NCI-H1436 treated with DMSO at 0.1 percent for 48 hours (cell line): ENCODE measurements around the gene OR51L1.
"Not testable (repeated sequence)": the region's sequence is repeated elsewhere in the genome, so short reads cannot be mapped to it uniquely, and the experiment has no call there.

ENCODE experiments used
- DNase-seq: peaks from one replicate; lab custom pipeline; 2025; lab: John Stamatoyannopoulos, UW

The OR51L1 gene, protein sequence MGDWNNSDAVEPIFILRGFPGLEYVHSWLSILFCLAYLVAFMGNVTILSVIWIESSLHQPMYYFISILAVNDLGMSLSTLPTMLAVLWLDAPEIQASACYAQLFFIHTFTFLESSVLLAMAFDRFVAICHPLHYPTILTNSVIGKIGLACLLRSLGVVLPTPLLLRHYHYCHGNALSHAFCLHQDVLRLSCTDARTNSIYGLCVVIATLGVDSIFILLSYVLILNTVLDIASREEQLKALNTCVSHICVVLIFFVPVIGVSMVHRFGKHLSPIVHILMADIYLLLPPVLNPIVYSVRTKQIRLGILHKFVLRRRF

GRCh38 chr11:4994551-4994950 lies at the start of gene OR51L1:
TSS of gene OR51L1 (plus strand) at chr11:4994851. CDS start at chr11:4998983, 4,132 bp downstream.
- no peak for DNase-seq

- no peak for DNase-seq
These were observed 47.1 kb upstream of the OR51L1 start, which contains the start of gene OR51A4 for GRCh38 chr11:4947505-4947904. TSS of gene OR51A4 (minus strand) at chr11:4947605. CDS start at chr11:4947100, 505 bp downstream.

DNA sequence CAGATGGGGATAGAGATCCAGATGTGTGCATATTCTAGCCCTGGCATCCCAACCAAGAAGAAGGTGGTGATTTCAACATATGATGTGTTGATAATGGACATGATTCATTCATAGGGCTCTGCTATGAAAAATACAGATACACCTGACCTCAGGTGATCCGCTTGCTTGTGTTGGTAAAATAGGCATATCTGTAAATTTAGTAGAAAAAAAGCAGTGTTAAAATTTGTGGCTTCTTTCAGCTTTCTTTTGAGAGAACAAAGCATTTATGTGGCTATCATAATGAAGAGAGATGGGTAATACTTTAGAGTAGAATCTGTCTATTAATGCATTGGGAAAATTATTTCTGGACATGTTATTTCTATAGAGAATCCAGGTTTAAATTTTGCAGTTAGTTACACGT lies 39.0 kb upstream of the OR51L1 start, which contains the start of gene OR51A2:
TSS of gene OR51A2 (minus strand) at position 101 of the 400 bp plus-strand sequence. CDS start at position 101, 0 bp downstream.
- not testable (repeated sequence) for DNase-seq

DNA sequence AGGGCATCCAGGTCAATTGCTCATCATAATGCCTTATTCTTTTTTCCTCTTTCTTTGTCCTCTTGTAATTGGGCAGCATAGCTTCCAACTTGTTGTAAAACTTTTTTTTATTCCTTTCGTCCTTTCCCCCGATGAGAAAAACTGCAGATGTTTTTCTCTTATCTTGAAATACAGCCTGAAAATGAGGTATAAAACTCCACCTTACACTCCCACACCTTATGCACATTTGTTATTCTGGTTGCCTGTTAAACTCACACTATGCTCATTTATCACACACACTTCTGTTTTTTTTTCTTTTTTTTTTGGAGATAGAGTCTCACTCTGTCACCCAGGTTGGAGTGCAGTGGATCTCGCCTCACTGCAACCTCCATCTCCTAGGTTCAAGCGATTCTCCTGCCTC lies 37.3 kb upstream of the OR51L1 start:
- DNase-seq = no peak

DNA sequence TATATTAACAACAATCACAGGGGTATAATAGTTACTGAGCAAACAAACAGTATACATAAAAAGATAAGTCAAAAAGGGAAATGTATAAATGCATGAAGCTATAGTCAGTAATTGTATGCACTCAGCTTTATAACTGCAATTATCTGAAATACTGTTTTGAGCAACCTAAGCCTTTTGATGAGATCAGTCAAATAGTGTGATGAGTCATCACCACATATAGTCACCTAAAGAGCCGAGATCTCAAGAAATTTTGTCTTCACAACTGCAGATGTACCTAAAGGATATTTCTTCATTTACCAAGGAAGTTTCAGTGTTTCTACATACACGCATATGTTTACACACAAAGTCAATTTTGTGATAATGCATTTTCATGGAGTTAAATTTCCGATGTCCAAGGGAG lies 33.8 kb upstream of the OR51L1 start:
- DNase-seq = no peak

- no peak for DNase-seq
These were observed 31.8 kb upstream of the OR51L1 start for GRCh38 chr11:4962816-4963215.

DNA sequence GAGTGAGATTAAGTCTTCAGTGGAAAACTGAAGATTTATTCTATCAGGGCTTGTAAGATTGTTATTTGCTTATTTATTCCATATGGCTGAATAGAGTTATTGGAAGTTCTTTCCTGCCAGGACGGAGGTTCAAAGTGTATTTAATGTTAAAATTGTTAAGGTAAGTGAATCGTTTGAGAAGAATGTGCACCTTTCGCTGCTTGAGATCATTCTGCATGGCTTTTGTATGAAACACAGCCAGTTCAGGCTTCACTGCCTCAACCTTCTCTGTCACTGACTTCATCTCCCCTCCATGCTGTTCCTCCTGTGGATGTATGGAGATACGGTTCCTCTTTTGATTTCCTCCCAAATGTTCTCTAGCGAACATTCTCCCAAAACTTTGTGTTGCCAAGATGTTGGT lies 19.2 kb upstream of the OR51L1 start:
- no peak for DNase-seq

- no peak for DNase-seq
These were observed 15.6 kb upstream of the OR51L1 start for GRCh38 chr11:4979036-4979435.

DNA sequence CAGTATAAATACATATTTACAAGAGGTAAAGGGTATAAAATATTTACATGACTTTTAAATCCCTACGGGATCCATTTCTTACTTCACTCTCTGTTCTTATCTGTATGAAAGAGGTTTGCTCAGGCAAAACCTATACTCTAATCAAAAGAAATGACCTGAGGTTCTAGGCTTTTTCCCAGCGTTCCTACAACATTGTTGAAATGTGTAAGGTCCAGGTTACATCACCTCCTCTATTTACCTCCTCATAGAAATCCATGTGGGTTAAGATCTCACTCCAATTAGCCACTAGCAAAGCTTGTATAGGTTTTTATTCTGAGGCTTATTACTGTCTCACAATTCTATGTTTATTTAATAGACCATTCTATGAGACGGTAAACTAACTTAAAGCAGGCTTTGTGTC lies 12.0 kb upstream of the OR51L1 start:
- DNase-seq = no peak

DNA sequence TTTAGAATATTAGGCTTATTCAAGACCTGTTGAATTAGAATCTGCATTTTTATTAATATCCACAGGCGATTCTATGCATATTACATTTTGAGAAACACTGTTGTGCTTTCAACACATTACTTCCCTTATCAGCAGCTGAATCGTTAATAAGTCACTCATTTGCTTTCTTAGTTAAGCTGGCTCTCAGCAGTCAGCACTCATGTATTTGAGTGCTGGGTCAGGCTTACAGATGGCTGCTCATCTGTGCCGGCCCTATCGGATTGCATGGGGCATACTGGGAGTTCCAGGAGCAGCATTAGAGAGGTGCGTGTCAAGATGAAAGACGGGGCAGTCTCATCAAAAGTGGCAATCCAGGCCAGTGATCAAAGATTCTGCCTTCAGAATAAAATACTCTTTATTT lies 10.8 kb upstream of the OR51L1 start:
- no peak for DNase-seq

GRCh38 chr11:4991060-4991459 lies 3.6 kb upstream of the OR51L1 start:
- no peak for DNase-seq

GRCh38 chr11:5004424-5005274 lies 10.0 kb downstream of the OR51L1 start:
- DNase-seq = no peak

- DNase-seq = no peak
These were observed 12.9 kb downstream of the OR51L1 start for GRCh38 chr11:5007561-5007960.

DNA sequence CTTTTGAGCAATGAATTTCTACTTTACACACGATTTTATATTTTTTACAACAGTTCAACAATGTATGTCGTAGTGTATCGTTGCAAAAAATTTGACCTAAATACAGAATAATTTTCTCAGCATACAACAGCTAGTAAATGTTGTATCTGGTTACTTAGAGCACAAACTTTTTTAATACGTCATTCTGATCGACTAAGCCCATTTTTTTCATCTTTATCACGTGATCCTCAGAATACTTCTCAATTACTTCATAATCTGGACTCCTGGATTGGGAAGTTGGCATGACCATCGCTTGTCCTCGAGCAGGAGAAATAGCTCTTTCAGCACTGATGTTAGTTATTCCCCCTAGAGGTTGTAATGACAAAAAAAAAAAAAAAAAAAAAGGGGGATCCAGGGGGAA lies 16.6 kb downstream of the OR51L1 start:
- no peak for DNase-seq

DNA sequence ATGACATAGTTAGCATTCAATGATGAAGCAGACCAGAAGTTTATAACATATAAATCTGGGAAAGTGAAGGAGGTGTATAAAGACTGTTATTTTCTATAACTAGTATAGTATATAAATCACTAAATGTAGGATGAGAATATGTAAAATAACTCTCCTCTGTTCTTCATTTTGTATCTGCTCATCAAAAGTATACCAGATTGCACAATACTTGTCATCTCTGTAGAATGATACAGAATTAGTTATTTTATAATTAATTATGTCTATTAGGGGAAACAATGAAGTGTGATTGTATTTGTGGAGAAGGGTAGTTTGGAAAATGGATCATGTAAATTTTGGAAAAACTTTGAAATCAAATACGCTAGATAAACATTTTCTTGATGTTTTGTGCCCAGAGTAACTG lies 18.4 kb downstream of the OR51L1 start:
- no peak for DNase-seq

GRCh38 chr11:5021996-5022395 lies 27.3 kb downstream of the OR51L1 start:
- DNase-seq = no peak

DNA sequence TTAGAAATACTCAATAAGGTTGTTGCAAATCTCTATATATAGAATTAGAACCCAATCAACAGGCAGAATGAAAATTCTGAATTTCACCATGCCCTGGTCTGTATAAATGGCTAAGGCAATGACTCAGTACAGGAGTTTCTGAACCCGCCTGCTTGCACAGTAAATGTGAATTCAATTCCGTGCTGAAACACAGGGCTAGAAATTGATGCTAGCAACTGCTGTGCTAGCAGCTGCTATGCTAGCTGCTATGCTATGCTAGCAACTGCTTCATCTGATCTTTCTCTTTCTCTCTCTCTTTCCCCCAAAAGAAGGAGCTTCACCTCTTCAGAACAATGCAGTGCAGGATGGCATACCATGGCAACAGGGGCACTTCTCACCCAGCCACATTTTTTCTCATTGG lies 42.0 kb downstream of the OR51L1 start:
- no peak for DNase-seq

DNA sequence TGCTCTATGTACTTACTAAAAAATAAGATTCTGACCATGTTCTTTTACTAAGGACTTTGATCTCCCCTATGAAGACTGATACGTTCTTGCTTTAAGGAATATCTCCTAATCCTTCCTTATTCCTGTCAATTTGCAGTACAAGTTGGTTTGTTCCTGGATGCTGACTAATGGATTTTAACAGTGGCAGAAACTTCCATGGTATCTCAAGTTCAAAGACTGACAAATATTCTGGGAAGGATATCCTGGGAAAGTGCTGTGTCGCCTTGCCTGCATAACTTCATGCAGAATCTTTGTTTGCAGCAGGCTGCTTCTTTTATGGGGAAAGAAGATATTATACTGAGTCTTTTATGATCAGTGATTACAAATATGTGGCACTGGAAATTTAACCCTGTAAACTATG lies 43.3 kb downstream of the OR51L1 start:
- DNase-seq = no peak

DNA sequence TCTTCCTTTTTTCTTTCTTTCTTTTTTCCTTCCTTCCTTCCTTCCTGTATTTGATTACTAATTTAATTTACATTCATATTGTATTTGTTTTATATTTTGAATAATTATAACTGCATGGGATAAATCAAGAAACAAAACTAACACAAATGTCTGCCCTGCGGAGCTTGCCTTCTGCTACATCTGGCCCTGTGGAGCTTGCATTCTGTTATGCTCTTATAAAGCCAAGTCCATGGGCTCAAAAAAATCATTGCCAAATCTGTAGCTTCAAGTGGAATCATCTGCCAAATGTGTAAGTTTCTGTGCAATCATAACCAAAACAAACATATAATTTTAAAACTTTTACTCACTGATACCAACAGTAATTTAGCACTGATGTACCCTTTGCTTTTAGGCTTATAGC lies 43.7 kb downstream of the OR51L1 start:
- DNase-seq = no peak

DNA sequence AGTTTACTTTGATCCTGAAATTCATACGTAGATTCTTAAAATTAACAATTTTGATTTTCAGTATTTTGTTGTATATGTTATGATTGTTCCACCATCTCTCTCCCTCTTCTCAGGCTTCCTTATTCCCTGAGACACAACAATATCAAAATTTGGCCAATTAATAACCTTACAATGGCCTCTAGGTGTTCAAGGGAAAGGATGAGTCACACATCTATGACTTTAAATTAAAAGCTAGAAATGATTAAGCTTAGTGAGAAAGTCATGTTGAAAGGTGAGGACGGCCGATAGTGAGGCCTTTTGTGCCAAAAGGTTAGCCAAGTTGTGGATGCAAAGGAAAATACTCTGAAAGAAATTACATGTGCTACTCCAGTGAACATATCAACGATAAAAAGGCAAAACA lies 46.2 kb downstream of the OR51L1 start:
- no peak for DNase-seq

GRCh38 chr11:5042091-5042490 lies 47.4 kb downstream of the OR51L1 start:
- DNase-seq = no peak

- no peak for DNase-seq
These were observed 48.7 kb downstream of the OR51L1 start for GRCh38 chr11:5043380-5043779.

DNA sequence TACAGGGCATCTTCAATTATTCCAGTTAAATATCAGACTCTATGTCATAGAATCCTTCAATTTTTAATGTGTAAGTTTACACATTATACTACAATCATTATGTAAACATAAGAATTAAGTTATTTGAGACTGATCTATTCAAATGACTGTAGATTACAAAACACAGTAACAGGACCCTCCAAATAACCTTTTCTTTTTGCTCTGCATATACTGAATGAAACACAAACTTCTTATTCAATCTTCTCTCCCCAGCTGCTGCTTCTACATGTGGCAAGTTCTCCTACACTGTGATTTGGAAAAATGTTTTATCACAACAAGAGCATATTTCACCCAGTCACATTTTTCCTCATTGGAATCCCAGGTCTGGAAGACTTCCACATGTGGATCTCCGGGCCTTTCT lies 51.6 kb downstream of the OR51L1 start, which contains the start of gene OR52J3:
TSS of gene OR52J3 (plus strand) at position 301 of the 400 bp plus-strand sequence. CDS start at position 301, 0 bp downstream.
- DNase-seq = no peak
